GM19023 (cell line): ENCODE data around the gene FBRSL1.
"Not testable (repeated sequence)": the region's sequence is repeated elsewhere in the genome, so short reads cannot be mapped to it uniquely, and the experiment has no call there.

Experiments used
- ATAC-seq: cut with Tn5 transposase; IDR thresholded peaks from one replicate; pipeline ENCODE4 v1.9.1; 2021; ENCODE audit warnings: mild to moderate bottlenecking, moderate library complexity; ENCODE audit not compliant: unreplicated experiment

Gene FBRSL1

DNA sequence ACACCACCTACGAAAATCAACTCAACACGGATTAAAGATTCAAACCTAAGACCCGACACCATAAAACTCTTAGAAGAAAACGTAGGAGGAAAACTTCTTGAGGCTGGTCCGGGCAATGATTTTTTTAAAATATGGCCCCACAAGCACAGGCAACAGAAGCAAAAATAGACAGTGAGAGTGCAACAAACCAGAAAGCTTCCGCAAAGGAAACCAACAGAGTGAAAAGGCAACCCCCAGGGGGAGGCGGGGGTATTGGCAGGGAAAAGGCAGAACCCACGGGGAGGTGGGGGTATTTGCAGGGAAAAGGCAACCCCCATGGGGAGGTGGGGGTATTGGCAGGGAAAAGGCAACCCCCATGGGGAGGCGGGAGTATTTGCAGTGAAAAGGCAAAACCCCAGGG is 20.5 kb upstream of the FBRSL1 start:
- ATAC-seq, result peak; percentile 51

DNA sequence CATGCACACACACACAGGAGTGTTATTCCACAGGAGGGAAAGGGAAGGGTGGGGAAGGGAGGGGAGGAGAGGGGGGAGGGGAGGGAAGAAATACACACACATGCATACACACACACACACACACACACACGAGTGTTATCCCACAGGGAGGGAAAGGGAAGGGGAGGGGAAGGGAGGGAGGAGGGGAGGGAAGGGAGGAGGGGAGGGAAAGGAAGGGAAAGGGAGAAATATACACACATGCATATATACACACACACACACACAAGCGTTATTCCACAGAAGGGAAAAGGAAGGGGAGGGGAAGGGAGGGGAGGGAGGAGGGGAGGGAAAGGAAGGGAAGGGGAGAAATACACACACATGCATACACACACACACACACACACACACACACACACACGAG is 19.6 kb upstream of the FBRSL1 start:
- no peak for ATAC-seq

DNA sequence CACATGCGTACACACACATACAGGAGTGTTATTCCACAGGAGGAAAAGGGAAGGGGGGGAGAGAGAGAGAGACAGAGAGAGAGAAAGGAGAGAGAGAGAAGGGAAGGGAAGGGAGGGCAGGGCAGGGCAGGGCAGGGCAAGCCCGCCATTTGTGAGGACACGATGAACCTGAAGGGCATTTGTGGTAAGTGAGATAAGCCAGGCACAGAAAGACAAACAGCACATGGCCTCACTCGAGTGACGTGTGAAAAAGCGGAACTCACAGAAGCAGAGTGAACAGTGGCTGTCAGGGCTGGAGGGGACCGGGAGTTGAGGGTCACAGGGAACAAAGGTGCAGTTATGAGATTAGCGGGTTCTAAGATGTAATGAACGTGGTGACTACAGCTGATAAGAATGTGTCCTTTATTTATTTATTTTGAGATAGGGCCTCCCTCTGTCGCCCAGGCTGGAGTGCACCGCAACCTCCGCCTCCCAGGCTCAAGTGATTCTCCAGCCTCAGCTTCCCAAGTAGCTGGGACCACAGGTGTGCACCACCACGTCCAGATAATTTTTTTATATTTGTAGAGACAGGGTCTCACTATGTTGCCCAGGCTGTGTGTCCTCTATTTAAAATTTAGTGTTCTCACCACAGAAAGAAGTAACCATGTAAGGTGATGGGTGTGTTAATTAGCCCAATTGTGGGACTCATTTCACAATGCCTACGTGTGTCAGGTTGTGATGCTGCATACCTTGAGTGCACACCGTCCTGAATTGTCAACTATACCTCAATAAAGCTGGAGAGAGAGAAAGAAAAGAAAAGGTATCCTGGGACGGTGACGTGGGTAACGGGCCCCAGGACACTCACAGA is 18.7 kb upstream of the FBRSL1 start:
- ATAC-seq, result no peak

DNA sequence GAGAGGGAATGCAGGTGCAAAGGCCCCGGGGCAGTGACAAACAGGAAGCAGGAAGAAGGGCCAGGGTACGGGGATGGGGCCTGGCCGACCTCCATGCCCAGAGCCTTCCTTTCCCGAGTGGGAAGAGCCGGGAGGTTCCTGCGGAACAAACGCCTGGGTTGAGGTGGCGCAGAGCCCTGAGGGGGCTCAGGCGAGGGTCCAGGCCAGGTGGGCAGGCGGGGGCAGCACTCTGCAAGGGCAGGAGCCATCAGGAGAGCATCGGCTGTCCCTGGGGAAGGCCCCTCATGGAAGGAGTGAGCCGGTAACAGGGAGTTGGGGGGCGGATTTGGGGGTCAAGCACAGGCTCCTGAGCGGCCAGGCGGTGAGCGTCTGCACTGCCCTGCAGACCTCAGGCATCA is 18.1 kb upstream of the FBRSL1 start:
- ATAC-seq, result no peak

DNA sequence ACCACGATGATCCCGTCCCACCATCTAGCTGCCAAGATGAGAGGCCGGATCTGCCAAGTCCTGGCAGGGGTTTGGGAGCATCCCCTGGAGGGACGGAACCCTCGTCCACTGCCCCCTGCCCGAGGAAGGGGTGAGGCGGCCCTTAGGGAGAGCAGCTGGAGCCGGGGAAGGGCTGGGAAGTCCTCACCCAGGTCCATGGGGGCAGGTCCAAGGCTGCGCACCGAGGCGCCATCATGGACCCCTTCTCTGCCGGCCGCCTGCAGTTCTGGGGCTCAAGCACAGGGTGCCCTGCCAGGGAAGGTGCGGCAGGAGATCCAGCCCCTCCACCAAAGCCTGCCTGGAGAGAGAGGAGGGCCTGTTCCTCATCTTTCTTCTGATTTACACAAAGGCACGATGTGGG is 17.6 kb upstream of the FBRSL1 start:
- no peak for ATAC-seq

DNA sequence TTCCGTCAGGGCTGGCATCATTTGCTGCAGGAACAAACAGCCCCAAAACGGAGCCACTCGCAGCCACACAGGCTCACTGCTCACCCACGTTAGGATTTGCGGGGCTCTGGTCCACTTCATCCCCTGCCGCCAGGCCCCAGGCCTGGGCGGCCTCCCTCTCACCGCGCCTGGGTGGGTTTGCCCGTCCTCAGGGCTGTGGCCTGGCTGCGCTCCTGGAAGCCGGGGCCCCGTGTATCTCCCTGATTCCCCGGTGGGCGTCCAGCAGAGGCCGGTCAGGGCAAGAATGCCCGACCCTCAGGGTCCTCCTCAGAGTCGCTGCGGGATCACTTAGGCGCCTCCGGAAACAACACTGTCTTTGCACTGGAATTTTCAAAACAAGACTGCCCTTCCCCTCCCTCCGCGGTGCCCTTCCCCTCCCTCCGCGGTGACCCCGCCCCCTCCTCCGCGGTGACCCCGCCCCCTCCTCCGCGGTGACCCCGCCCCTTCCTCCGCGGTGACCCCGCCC is 15.7 kb upstream of the FBRSL1 start:
- no peak for ATAC-seq

DNA sequence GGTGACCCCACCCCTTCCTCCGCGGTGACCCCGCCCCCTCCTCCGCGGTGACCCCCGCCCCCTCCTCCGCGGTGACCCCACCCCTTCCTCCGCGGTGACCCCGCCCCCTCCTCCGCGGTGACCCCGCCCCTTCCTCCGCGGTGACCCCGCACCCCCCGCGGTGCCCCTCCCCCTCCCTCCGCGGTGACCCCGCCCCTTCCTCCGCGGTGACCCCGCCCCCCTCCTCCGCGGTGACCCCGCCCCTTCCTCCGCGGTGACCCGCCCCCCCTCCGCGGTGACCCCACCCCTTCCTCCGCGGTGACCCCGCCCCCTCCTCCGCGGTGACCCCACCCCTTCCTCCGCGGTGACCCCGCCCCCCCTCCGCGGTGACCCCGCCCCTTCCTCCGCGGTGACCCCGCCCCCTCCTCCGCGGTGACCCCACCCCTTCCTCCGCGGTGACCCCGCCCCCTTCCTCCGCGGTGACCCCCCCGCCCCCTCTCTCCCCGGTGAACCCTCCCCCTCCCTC is 15.1 kb upstream of the FBRSL1 start:
- ATAC-seq, result not testable (repeated sequence)

DNA sequence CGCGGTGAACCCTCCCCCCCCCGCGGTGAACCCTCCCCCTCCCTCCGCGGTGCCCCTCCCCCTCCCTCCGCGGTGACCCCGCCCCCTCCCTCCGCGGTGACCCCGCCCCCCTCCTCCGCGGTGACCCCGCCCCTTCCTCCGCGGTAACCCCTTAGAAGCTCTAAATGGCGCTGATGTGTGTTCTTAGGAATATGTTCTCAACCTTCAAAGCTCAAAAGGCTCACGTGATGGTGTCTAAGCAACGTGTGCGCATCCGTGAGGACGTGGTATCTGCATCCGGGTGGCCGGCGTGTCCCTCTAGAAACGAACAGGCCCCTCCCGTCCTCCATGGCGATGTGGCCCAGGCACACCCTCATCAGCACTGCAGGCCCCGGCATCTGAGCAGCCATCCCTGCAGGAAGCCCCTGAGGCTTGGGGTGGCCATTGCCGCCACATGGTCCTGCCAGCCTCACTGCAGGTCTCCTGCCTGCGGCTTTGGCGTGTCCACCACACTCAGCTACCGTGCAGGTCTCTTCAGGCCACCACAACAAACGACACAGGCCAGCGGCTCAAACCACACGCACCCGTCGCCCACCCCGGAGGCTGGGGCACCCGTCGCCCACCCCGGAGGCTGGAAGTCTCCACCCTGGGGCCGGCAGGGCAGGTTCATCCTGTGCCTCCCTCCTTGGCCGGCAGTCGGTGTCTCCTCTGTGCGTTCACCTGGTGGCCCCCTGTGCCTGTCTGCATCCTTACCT is 14.5 kb upstream of the FBRSL1 start:
- ATAC-seq, result no peak

DNA sequence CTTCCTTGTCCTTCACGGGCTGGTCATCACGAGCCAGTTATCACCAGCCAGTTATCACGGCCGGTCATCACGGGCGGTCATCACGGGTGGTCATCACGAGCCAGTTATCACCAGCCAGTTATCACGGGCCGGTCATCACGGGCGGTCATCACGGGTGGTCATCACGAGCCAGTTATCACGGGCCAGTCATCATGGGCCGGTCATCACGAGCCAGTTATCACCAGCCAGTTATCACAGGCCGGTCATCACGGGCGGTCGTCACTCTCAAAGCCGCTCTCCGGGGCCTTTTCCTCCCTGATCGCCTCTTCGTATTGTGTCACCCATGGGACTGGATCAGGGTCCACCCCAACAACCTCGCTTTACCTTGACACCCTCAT is 13.9 kb upstream of the FBRSL1 start:
- no peak for ATAC-seq

DNA sequence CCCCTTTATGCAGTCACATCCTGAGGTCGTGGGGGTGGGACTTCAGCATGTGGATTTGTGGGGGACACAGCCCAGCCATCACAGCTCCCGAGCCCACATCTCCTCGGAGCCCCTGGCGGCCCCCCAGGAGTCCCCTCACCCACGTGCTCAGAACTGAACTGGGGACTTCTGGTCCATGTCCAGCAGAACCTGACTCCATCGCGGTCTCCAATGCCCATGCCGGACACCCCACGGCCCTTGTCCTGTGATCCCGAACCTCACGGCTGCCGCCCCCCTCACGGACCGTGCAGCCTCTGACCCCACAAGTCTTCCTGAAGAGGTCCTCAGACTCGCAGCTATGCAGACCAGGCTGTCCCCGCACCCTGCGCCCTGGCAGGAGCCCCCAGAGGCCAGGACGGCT is 13.5 kb upstream of the FBRSL1 start:
- no peak for ATAC-seq

DNA sequence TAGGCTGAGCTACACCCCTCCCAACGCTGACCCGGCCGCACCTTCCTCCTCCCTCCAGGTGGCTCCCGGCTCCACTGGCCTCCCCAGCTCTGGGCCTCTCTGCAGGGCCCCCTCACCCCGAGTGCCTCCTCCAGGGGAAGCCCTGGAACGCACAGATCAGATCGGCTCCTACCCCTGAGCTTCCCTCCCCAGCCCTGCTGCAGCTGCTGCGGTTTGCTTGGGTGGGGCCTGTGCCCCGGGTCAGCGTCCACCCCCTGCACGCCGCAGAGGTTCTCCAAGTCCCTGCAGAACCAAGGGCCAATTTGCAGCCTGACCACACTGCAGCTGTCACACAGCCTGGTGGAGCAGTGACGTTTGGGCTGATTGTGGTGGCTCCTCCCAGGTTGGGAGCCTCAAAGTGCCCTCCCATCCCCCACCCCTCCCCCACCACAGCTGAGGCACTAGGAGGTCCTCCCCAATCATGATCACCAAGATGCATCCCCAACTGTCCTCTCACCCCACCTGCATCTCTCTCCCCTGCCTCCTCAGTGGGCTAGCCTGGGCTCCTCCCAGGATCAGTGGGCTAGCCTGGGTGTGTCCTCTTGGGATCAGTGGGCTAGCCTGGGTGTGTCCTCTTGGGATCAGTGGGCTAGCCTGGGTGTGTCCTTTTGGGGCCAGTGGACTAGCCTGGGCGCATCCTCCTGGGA is 12.8 kb upstream of the FBRSL1 start:
- ATAC-seq, result no peak

DNA sequence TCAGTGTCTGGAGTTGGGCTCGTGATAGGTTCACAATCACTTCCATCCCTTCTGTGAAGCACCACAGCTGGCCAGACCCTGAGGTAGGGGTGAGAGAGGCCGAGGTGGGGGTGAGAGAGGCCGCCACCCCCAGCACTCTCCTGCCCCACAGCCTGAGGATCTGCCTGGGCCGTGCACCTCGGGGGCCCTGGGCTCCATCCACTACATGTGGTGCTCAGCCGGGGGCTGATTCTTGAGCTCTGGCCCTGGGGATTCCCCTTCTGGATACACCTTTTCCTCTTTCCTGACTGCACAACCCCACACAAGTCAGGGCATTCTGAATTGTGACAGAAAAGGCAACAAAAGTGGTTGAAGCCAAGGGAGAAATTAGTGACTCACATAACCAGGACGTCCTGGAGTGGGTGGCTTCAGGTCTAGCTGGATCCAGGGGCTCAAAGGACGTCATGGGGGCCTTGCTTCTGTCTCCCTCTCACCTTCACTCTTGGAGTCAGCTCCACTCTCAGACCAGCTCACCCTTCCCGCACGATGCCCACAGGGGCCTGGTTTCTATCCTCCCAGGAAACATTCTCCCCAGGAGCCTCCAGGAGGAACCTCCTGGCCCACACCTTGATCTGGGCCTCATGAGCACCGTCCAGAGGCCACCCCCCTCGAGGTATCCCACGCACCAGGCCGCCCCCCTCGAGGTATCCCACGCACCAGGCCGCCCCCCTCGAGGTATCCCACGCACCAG is 12.1 kb upstream of the FBRSL1 start:
- no peak for ATAC-seq

DNA sequence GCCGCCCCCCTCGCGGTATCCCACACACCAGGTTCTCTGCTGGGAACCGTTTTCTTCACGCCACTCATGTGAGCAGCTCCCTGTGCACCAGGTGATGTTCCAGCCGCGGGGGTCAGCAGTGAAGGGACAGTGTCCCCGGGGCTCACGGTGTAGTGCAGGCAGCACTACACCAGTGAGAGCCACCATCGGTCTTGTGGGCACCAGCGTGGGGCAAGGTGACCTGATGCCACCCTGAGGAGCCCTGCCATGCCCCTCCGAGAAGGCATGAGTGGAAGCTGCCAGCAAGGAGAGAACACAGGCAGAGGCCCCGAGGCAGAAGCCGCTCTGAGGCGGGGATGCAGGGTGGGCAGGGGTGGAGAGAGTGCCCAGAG is 11.5 kb upstream of the FBRSL1 start:
- no peak for ATAC-seq

DNA sequence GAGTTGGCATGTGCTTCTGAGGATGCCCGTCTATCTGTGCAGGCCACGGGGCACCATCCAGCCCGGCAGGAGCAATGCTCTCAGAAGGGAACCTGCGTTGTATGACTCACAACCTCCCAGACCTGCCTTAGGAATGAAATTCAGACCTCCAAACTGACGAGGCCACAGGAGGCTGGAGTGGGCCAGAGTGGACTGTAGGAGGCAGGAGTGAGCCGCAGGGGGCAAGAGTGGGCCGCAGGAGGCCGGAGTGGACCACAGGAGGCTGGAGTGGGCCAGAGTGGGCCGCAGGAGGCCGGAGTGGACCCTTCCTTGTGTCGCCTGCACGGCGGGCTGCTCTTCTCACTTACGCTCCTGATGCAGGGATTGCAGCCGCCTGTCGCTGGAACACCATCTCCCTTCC is 11.1 kb upstream of the FBRSL1 start:
- no peak for ATAC-seq

DNA sequence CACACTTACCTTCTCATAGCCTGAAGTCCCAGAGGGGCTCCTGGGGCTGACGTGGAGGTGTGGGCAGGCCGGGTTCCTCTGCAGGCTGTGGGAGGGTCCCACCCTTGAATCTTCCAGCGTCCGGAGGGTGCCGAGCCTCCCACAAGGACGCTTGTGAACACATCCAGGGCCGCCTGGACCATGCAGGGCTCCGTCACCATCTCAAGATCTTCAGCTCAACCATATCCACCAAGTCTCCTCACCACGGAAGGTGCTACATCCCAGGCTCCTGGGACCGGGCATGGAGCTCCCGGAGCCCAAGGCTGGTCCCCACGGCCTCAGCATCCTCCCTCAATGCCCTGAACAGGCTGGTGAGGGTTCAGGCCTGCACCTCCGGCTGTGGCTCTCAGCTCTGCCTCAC is 10.7 kb upstream of the FBRSL1 start:
- ATAC-seq, result no peak

DNA sequence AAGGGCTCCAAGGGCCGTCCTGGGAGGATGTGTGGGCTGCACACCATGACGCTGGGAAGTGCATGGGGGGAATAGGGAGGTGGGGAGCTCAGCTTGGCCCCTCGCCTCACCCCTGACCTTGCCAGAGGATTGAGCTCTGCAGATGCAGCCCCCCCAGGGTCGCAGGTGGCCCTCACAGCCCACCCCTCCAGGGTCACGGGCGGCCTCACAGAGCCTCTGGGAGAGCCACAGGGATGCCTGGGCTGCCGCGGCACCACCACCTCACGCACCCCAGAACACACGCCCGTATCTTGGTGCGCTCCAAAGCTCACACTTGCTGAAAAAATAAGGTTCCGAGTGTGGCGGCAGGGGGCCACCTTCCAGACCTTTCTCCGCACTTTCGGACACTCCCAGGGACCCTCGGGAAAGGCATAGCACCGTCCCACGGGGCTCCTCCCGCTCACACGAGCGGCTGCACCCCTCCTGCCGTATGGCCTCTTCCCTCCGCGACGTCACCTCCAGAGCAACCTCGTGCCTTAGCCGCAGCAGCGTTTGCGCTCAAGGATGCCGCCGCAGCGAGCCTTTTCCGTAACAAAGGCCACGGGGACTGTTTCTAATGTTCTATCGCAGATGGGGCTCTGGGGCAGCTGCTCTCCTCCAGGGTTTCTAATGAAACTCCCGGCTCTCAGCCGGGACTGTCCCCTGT is 9.9 kb upstream of the FBRSL1 start:
- ATAC-seq, result no peak

DNA sequence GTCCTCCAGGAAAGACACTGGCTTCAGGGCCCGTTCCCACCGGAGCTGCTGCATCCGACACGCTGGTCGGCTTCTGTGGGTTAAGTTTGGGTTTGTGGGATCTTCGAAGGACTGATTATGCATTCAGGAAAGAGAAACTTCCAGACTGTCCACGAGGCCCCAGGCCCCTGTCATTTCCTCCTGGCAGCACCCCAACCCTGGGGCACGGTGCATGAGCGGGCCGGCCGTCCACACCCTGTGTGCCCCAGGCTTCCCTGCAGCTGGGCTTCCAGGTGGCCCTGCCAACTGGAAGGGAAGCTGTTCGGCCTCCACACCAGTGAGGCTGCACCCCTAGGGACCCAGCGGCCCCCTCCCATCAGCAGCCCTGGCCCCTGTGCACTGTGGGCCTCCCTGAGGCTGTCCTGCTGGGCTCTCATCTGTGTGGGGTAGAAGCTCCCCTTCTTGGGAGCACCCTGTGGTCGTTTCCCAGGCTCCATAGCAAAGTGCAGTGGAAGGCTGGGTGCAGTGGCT is 9.3 kb upstream of the FBRSL1 start:
- ATAC-seq, result no peak

DNA sequence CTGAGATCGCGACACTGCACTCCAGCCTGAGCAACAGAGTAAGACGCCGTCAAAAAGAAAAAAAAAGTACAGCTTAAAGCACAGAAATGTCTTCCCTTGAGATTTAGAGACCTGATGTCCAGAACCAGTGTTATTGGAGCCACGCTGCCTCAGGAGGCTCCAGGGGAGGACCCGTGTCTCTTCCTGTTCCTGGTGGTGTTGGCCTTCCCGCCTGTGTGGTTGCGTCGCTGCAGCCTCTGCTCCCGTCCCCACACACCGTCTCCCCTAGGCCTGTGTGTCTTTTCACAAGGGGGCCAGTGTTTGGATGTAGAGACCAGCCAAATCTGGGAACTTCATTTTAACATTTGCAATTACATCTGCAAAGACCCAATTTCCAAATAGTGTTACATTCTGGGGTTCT is 8.6 kb upstream of the FBRSL1 start:
- no peak for ATAC-seq

DNA sequence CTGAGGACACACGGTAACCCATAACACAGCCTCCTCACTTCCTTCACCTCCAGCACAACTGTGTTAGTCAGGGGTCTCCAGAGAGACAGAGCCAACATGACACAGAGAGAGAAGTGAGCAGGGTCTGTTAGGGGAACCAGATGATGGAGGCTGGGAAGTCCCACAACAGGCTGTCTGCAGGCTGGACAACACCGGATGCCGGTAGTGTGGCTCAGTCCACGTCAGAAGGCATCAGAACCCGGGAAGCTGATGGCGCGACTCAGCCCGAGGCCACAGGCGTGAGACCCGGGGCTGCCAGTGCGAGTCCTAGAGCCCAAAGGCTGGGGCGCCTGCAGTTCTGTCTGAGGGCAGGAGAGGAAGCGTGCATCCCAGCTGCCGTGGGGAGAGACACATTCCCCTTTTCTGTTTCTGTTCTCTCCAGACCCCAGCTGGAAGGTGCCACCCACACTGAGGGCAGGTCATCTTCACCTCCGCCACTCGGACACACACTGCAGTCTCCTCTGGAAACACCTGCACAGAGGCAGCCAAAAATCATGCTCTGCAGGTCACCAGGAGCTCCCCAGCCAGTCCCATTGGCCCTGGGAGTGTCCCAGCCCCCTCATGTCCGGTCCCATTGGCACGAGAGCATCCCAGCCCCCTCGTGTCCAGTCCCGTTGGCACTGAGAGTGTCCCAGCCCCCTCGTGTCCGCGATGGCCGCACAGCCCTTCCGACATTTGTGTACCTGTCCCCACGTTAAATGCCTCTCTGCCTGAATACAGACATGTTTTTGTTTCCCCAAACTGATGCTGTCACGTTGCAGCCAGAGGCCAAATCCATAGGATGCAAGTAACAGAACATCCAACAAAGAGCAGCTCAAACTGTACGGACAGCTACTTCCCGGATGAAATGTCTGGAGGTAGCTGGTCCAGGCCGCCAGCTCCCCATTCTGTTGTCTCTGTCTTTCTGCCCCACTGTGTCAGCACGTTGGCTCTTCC is 7.9 kb upstream of the FBRSL1 start:
- ATAC-seq, result no peak
